ENCODE data around the gene ITIH4.

Gene ITIH4

GRCh38 chr3:52838561-52839267 lies 8.2 kb upstream of the ITIH4 start:
- peaks cover 81% of the 10 kb centered on the region for H3K36me3 ChIP-seq
- H3K9me3 ChIP-seq: no peaks in the 10 kb centered on the region
- H3K27ac ChIP-seq: no peak overlapping the region
- H3K4me3 ChIP-seq (ENCODE audit: low read depth in 1 of 2, low read length in 1 of 2): no peak overlapping the region
- H3K27me3 ChIP-seq: no peaks in the 10 kb centered on the region
- H3K4me1 ChIP-seq (ENCODE audit: control insufficient read depth in 1 of 2, insufficient read depth in 1 of 2, low read depth in 1 of 2, low read length in 1 of 2): peaks cover 22% of the 10 kb centered on the region in 2 experiments
- TF ChIP-seq, protein P1, sequence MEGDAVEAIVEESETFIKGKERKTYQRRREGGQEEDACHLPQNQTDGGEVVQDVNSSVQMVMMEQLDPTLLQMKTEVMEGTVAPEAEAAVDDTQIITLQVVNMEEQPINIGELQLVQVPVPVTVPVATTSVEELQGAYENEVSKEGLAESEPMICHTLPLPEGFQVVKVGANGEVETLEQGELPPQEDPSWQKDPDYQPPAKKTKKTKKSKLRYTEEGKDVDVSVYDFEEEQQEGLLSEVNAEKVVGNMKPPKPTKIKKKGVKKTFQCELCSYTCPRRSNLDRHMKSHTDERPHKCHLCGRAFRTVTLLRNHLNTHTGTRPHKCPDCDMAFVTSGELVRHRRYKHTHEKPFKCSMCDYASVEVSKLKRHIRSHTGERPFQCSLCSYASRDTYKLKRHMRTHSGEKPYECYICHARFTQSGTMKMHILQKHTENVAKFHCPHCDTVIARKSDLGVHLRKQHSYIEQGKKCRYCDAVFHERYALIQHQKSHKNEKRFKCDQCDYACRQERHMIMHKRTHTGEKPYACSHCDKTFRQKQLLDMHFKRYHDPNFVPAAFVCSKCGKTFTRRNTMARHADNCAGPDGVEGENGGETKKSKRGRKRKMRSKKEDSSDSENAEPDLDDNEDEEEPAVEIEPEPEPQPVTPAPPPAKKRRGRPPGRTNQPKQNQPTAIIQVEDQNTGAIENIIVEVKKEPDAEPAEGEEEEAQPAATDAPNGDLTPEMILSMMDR (IDR thresholded peaks at IDR 0.05): no peak

GRCh38 chr3:52836986-52837385 lies 6.5 kb upstream of the ITIH4 start:
- Histone ChIP-seq H3K4me3 (ENCODE audit: low read depth in 1 of 2, low read length in 1 of 2) (no peak overlapping the region), H3K4me1 (ENCODE audit: control insufficient read depth in 1 of 2, insufficient read depth in 1 of 2, low read depth in 1 of 2, low read length in 1 of 2) (peaks cover 4 to 5% of the 10 kb centered on the region in 2 experiments), H3K9me3 (no peaks in the 10 kb centered on the region), H3K36me3 (peaks cover 97% of the 10 kb centered on the region), H3K27me3 (no peaks in the 10 kb centered on the region), H3K27ac (no peak overlapping the region)
- TF ChIP-seq, protein P1 (IDR thresholded peaks at IDR 0.05): no peak

GRCh38 chr3:52836471-52836845 lies 6.0 kb upstream of the ITIH4 start:
- H3K27ac ChIP-seq: no peak overlapping the region
- TF ChIP-seq, protein P1 (IDR thresholded peaks at IDR 0.05): no peak
- no peaks in the 10 kb centered on the region for H3K4me1 ChIP-seq (ENCODE audit: control insufficient read depth in 1 of 2, insufficient read depth in 1 of 2, low read depth in 1 of 2, low read length in 1 of 2)
- no peak overlapping the region for H3K4me3 ChIP-seq (ENCODE audit: low read depth in 1 of 2, low read length in 1 of 2)
- peaks cover 96% of the 10 kb centered on the region for H3K36me3 ChIP-seq
- no peaks in the 10 kb centered on the region for H3K27me3 ChIP-seq
- no peaks in the 10 kb centered on the region for H3K9me3 ChIP-seq

DNA sequence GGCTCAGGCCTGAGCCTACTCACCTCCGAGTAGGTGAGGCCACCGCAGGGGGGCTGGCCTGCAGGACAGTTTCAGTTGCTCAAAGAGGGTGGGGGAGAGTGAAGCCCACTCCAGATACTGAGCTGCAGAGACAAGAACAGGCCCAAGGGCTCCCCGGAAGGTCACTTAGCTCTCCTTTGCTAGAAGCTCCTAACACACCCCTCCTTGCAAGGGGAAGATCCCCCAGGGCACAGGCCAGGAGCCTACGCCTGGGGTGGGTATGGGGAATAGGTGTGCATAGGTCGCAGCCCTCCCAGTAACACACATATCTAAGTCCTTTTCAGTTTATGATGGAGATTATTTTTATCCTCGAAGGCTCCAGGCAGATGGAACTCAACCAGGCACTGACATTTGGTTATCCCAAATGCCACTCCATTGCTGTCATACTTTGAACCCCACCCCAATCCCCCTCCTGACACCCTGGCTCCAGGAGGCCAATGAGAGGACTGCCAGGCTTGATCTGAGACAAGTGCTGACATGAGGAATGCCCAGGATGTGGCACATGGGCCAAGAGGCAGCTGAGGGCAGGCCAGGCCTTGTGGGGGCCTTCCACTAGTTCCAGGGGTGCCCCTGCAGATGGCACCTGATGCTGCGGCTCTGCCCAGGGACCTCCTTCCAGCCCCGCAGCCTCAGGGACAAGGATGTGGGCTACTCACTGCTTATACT lies 5.4 kb upstream of the ITIH4 start:
- Histone ChIP-seq H3K36me3 (peaks cover 90% of the 10 kb centered on the region), H3K27me3 (no peaks in the 10 kb centered on the region), H3K4me1 (ENCODE audit: control insufficient read depth in 1 of 2, insufficient read depth in 1 of 2, low read depth in 1 of 2, low read length in 1 of 2) (no peaks in the 10 kb centered on the region), H3K9me3 (no peaks in the 10 kb centered on the region), H3K27ac (no peak overlapping the region), H3K4me3 (ENCODE audit: low read depth in 1 of 2, low read length in 1 of 2) (no peak overlapping the region)
- TF ChIP-seq, protein P1 (IDR thresholded peaks at IDR 0.05): no peak

DNA sequence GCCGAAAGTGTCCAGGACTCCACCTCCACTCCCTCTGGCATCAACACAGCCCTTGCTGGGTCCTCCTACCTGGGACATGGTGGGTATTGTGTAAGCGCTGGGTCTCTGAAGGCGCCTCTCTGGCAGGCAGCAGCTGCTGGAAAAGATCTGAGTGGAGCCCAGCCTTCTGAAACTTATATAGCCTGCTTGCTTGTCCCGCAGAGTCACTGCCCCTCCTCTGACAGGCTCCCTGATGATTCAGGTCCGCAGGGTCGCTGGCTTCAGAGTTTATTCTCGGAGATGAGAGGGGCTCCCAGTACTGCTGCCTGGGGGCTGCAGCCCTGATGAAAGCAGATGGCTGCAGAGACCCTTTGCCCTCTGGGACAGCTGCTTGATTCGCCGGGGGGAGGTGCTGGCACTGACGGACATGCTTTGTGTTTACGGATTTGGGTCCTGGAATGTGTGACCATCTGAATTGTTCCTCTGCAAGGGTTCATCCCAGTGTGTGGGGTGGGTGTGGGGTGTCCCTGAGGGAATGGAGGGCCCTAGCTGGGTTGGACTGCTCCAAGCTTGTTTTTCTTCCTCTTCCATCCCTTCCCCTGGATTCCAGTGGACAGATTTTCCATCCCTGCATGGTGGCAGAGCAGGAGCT lies 4.5 kb upstream of the ITIH4 start, which contains the start of gene MUSTN1:
Gene MUSTN1 (minus strand): TSS at position 149 of the 631 bp plus-strand sequence. CDS start 71 bp downstream, at position 78.
- Histone ChIP-seq H3K4me1 (ENCODE audit: control insufficient read depth in 1 of 2, insufficient read depth in 1 of 2, low read depth in 1 of 2, low read length in 1 of 2) (no peaks in the 10 kb centered on the region), H3K9me3 (no peaks in the 10 kb centered on the region), H3K36me3 (peaks cover 82% of the 10 kb centered on the region), H3K27me3 (no peaks in the 10 kb centered on the region), H3K27ac (no peak within 1 kb of the TSS), H3K4me3 (ENCODE audit: low read depth in 1 of 2, low read length in 1 of 2) (no peak within 1 kb of the TSS)
- TF ChIP-seq, protein P1 (IDR thresholded peaks at IDR 0.05): no peak

All from neutrophil (primary cell).